Esophagus muscularis mucosa (tissue), 4 donors: Measurements from ENCODE around the gene TBCD. TPM values are rescaled to one million over a fixed set of nuclear protein-coding genes. Genes with fewer than 3 reads are reported as not detected.

Source experiments
- DNase-seq: peaks from one replicate; pipeline ENCODE4 v3.0.0-alpha.2; 2017; ENCODE audit errors: extremely low spot score
- H3K27ac ChIP-seq, 4 donors: fragments of 200-600 bp; sonication (generic); replicated peaks in 1 of 4; 1 replicate in 3 of 4; 2 replicates in 1 of 4; pipeline ENCODE4 v1.5.1; 2016 to 2019; ENCODE audit warnings: mild to moderate bottlenecking in 1 of 4
- H3K27me3 ChIP-seq, 4 donors: fragments of 200-600 bp; sonication (generic); one replicate each; pipeline versions ENCODE4 v1.5.1 to v1.6.0; 2016 to 2019
- H3K36me3 ChIP-seq, 4 donors: fragments of 200-600 bp; sonication (generic); one replicate each; pipeline ENCODE4 v1.5.1; 2016 to 2019
- H3K4me1 ChIP-seq, 4 donors: fragments of 200-600 bp; sonication (generic); one replicate each; pipeline ENCODE4 v1.5.1; 2016 to 2019
- H3K4me3 ChIP-seq, 4 donors: fragments of 200-600 bp; sonication (generic); 1 replicate in 2 of 4; 2 replicates in 2 of 4; pipeline ENCODE4 v1.5.1; 2016 to 2019; ENCODE audit warnings: mild to moderate bottlenecking in 4 of 4, moderate library complexity in 1 of 4
- H3K9me3 ChIP-seq, 4 donors: fragments of 200-600 bp; sonication (generic); 1 replicate in 3 of 4; 2 replicates in 1 of 4; pipeline ENCODE4 v1.5.1; 2016 to 2019
- CTCF ChIP-seq, 3 experiments: fragments of 200-600 bp in 2 of 3; fragments of 450-650 bp in 1 of 3; sonication (generic) in 2 of 3; IDR thresholded peaks; one replicate each; pipeline ENCODE4 v1.5.1; 2017 to 2019; ENCODE audit warnings: antibody characterized with exemption in 3 of 3, mild to moderate bottlenecking in 2 of 3, moderate library complexity in 1 of 3
- EP300 ChIP-seq: sonication (generic); formaldehyde crosslinking; IDR thresholded peaks from one replicate; pipeline ENCODE4 v1.6.1; 2017; ENCODE audit warnings: antibody characterized with exemption
- POLR2A ChIP-seq: fragments of 450-650 bp; IDR thresholded peaks from one replicate; pipeline ENCODE4 v1.6.1; 2017; ENCODE audit warnings: antibody characterized with exemption, moderate library complexity, mild to moderate bottlenecking, low read depth
- POLR2AphosphoS5 ChIP-seq, 2 donors: sonication (generic); formaldehyde crosslinking; IDR thresholded peaks; one replicate each; pipeline ENCODE4 v1.6.1; 2017; ENCODE audit warnings: antibody characterized with exemption in 2 of 2
- WGBS: methylation state at CpG from one replicate; pipeline ENCODE4 v1.1.5; 2018; 5-methylcytosine and 5-hydroxymethylcytosine counted together
- intact Hi-C: fragments of 100-400 bp; cut with DNase I; formaldehyde crosslinking; loops from one replicate; pipeline ENCODE4 v1.15.1; 2023
- total RNA-seq, 4 donors: library from RNA; depleted of rRNA; stranded (reverse); fragments of >200 nt; gene quantifications; one replicate each; pipeline versions ENCODE4 v1.1.0 to v1.2.1, GENCODE V29; 2016

The TBCD gene
- total RNA-seq, 4 donors from 2014 or later, result 38.1 to 56.7 (median 53.6) TPM

DNA sequence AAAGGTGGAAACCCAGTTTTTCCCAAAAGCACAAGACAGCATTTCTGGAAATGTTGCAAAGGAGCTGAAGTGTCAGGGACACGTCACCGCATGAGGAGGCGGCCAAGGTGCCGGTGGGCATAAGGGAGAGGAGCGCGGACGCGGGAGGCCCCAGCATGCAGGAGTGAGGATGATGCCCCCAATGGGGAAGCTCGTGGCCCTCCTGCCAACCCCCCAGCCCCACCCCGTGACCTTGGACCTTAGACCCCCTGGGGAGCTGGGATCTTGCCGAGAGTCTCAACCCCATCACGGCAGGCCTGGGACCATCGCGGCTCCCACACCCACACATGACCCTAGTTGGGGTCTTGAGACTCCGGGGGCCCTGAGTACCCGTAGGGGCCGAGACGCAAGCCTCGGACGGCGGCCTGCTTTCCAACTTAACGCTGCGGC is 208.1 kb downstream of the TBCD start:
- no peaks in the 10 kb centered on the region for H3K27me3 ChIP-seq
- intact Hi-C loops, result no loop called here
- DNase-seq, result no peak
- WGBS, result 95% methylated on average over 9 of the region's 23 CpGs
- H3K4me1 ChIP-seq, result peaks cover 10 to 14% (median 12%) of the 10 kb centered on the region in 4 donors
- TF ChIP-seq POLR2AphosphoS5 (IDR thresholded peaks at IDR 0.05) (no peak), EP300 (no peak), CTCF (IDR thresholded peaks at IDR 0.05) (no peak), POLR2A (no peak)
- H3K27ac ChIP-seq, result no peak overlapping the region
- peaks cover 0 to 5% (median 4%) of the 10 kb centered on the region in 4 donors for H3K9me3 ChIP-seq
- H3K36me3 ChIP-seq, result peaks cover 0 to 16% (median 4%) of the 10 kb centered on the region in 4 donors
- no peak overlapping the region for H3K4me3 ChIP-seq

GRCh38 chr17:82960419-82961271 is 208.8 kb downstream of the TBCD start:
- Histone ChIP-seq H3K27ac (no peak overlapping the region), H3K4me1 (peaks cover 10 to 14% (median 12%) of the 10 kb centered on the region in 4 donors), H3K27me3 (no peaks in the 10 kb centered on the region), H3K36me3 (peaks cover 0 to 20% (median 4%) of the 10 kb centered on the region in 4 donors), H3K4me3 (no peak overlapping the region), H3K9me3 (peaks cover 0 to under 1% (median 0%) of the 10 kb centered on the region in 4 donors)
- WGBS, result 94% methylated on average over 31 of the region's 67 CpGs
- no peak for TF ChIP-seq POLR2AphosphoS5 (IDR thresholded peaks at IDR 0.05)
- no peak for TF ChIP-seq CTCF (IDR thresholded peaks at IDR 0.05)
- TF ChIP-seq POLR2A, result no peak
- TF ChIP-seq EP300, result no peak
- no peak for DNase-seq
- intact Hi-C loops, result no loop called here

DNA sequence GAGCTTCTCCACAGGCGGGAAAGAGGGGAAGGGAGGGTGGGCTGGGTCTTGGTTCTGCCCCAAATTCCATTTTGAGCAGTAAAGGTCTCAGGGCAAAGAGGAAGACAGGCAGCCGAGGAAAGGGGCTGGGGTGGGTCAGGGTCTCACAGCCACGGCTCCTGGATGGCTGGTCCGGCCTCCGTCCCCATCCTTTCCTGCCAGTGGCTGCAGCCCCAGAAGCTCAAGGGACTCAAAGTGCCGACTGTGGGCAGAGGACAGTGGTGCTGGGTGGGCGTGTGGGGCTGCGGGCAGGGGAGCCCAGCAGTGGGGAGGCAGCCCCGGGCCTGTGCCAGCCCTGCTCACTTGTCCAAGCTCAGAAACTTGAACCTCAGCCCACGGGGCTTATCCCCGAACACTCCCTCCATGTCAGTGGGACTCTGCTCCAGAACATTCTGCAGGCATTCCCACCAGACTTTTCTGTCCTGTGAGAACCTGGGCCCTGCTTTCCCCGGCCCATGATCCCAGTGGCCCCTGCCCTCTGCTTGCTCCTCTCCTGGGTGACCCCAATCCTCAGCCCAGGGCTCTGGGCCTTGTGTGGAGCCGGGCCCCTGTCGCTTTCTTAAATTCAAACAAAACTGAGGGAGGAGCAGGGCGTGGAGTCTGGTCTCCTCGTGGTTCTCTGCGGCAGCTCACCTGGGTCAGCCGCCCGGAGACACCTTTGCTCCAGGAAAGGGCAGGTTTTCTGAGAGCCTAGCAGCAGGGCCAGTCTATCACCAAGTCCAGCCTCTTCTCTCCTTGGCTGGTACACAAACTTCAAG is 209.7 kb downstream of the TBCD start:
- TF ChIP-seq POLR2A, result no peak
- no peak for TF ChIP-seq POLR2AphosphoS5 (IDR thresholded peaks at IDR 0.05)
- TF ChIP-seq CTCF (IDR thresholded peaks at IDR 0.05), result no peak
- TF ChIP-seq EP300, result no peak
- H3K36me3 ChIP-seq, result peaks cover 0 to 15% (median 2%) of the 10 kb centered on the region in 4 donors
- H3K4me1 ChIP-seq, result peaks cover 10 to 14% (median 12%) of the 10 kb centered on the region in 4 donors
- 88% methylated on average over 19 of the region's 19 CpGs for WGBS
- H3K27ac ChIP-seq, result no peak overlapping the region
- H3K9me3 ChIP-seq, result no peaks in the 10 kb centered on the region
- intact Hi-C loops, result no loop called here
- no peak overlapping the region for H3K4me3 ChIP-seq
- H3K27me3 ChIP-seq, result no peaks in the 10 kb centered on the region
- no peak for DNase-seq

DNA sequence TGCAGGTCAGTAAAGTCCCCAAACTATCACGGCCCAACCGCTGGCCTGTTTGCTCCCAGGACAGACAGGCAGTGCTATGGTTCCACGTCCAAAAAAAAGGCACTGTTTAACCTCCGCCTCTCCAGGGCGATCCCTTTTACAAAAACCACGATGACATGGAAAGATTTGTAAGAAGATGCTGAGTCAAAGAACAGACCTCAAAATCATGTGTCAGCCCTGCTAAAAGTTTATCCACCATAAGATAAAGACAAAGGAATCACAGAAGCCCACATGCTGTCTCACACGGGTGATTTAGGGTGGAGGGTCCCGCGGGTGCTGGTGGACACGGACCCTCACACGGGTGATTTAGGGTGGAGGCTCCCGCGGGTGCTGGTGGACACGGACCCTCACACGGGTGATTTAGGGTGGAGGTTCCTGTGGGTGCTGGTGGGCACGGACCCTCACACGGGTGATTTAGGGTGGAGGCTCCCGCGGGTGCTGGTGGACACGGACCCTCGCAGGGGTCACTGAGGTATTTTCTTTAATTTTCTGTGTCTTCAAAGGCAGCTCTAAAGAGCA is 210.4 kb downstream of the TBCD start:
- no peaks in the 10 kb centered on the region for H3K9me3 ChIP-seq
- 80% methylated on average over 21 of the region's 21 CpGs for WGBS
- DNase-seq, result no peak
- H3K27me3 ChIP-seq, result no peaks in the 10 kb centered on the region
- TF ChIP-seq EP300 (no peak), CTCF (IDR thresholded peaks at IDR 0.05) (no peak), POLR2A (no peak), POLR2AphosphoS5 (IDR thresholded peaks at IDR 0.05) (no peak)
- peak overlapping the region in 1 of 4 donors; percentile 50 for H3K27ac ChIP-seq
- H3K4me3 ChIP-seq, result no peak overlapping the region
- peaks cover 0 to 8% (median 0%) of the 10 kb centered on the region in 4 donors for H3K36me3 ChIP-seq
- intact Hi-C loops, result no loop called here
- peaks cover 10 to 14% (median 12%) of the 10 kb centered on the region in 4 donors for H3K4me1 ChIP-seq
